Activated CD4-positive, alpha-beta T cell treated with anti-CD3 and anti-CD28 coated beads, Interleukin-2, amount 50 U/mL, for 48 hours (primary cell): ENCODE results near the gene CHST12.
"Not testable (repeated sequence)": the region's sequence is repeated elsewhere in the genome, so short reads cannot be mapped to it uniquely, and the experiment has no call there.

ENCODE experiments used
- DNase-seq, 2 experiments: peaks; one replicate each; pipeline ENCODE4 v3.0.0-alpha.2; 2020

CHST12 gene

GRCh38 chr7:2437537-2438148, 34.2 kb downstream of the CHST12 start:
- no peak for DNase-seq

- no peak for DNase-seq
Observed at GRCh38 chr7:2438186-2438585, 34.8 kb downstream of the CHST12 start.

- DNase-seq = no peak
Observed at GRCh38 chr7:2438775-2439174, 35.4 kb downstream of the CHST12 start.

- DNase-seq = no peak
Observed at GRCh38 chr7:2440608-2441245, 37.3 kb downstream of the CHST12 start.

- no peak for DNase-seq
Observed at GRCh38 chr7:2441430-2442058, 38.1 kb downstream of the CHST12 start.

GRCh38 chr7:2443491-2443890, 40.1 kb downstream of the CHST12 start:
- no peak for DNase-seq

GRCh38 chr7:2444476-2444875, 41.1 kb downstream of the CHST12 start:
- no peak for DNase-seq

DNA sequence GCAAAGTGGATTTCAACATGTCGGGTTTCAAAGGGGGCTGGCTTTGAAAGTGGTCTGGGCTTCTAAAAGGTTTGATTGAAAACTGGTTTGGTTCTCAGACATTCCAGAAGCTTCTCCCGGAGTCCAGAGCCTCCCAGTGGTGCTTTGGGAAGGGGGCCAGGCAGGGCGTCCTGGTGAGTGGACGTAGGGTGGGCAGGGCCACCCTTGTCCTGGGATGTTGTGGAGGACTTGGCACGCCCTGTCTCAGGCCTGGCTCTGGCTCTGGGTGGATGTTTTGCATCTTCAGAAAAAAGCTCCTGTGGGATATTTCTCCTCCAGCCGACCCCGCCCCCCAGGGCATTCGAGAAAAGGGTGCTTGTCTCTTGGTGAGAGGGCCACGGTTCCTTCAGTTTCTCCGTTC, 41.6 kb downstream of the CHST12 start:
- no peak for DNase-seq

DNA sequence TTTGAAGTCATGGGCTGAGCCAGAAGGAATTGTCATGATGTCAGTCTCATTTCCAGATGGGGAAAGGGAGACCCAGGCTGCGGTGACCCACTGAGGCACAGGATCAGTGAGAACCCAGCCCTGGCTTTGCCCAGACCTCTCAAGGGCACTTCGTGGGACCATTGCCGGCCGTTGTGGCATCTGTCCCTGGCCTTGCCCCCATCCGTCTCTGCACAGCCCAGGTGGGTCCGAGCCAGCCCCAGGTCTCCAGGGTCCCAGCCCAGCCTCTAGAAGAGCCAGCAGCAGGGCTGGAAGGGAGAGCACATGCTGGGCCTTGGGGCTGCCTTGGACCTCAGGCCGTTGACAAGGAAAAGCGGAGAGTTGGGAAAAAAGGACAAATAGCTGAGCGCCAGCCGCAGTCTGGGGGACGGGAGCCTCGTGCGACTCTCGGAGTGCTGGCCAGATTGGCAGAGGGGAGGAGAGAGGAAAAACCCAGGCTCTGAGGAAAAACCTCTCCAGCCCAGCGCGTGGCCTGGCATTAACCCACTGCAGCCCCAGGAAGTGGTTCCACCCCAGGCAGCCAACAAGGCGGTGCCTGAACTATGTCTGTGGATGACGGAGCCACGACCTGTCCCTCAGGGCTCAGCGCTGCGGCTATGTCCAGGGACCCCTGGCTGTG, 42.6 kb downstream of the CHST12 start:
- DNase-seq = no peak

- DNase-seq = no peak
Observed at GRCh38 chr7:2446676-2447075, 43.3 kb downstream of the CHST12 start.

- no peak for DNase-seq
Observed at GRCh38 chr7:2450198-2451107, 47.0 kb downstream of the CHST12 start.

DNA sequence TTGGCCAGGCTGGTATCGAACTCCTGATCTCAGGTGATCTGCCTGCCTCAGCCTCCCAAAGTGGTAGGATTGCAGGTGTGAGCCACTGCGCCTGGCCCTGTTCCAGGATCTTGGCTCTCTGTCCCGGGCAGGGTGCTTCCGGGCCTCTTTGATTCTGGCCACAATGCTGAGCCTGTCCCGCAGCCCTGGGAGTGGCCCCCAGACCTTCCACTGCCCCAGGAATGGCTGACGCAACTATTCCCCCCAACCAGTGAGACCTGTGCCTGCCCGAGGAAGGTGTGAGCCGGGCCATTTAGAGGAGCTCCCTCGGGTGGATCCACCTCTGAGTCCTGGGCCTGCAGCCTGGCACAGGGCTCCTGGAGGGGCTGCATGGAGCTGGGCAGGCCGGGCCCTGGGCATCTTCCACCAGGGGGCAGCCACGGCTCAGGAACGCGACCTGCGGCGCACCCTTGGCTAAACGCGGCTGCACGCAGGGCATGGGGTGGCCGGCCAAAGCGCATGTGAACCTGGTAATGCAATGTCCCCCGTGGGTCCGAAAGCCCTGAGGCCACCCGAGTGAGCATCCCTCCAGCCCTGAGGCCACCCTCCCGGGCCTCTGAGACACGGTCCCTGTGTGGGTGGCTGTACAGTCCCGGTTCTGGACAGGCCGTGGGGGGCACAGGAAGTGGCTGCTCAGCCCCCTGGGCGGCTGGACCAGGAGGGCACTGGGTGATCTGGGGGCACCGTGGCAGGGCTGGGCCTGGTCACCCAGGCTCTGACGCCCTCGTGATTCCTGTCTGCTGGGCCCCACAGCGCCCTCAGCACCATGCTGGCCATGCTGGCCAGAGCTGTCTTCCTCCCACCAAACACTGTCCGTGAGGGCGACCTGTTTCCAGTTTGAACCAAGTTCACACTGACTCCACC, 48.0 kb downstream of the CHST12 start:
- DNase-seq = peak; percentile 90 to 91

GRCh38 chr7:2452074-2452507, 48.7 kb downstream of the CHST12 start:
- DNase-seq = peak; percentile 17 to 24

DNA sequence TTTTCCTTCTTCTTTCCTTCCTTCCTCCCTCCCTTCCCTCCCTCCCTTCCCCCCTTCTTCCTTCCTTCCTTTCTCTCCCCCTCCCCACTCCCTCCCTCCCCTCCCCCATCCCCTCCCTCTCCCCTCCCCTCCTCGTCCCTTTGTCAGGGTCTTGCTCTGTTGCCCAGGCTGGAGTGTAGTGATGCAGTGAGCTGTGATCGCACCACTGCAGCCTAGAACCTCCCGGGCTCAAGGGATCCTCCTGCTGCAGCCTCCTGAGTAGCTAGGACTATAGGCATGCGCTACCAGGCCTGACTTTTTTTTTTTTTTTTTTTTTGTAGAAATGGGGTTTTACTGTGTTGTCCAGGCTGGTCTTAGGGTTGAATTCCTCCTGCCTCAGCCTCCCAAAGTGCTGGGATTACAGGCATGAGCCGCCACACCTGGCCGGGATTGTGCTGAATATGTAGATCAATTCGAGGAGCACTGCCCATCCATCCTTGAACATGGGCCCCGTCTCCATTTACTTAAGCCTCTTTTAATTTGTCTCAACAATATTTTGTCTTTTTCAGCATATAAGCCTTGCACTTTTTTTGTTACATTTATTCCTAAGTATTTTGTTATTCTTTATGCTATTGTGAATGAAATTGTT, 49.3 kb downstream of the CHST12 start:
- DNase-seq = no peak

DNA sequence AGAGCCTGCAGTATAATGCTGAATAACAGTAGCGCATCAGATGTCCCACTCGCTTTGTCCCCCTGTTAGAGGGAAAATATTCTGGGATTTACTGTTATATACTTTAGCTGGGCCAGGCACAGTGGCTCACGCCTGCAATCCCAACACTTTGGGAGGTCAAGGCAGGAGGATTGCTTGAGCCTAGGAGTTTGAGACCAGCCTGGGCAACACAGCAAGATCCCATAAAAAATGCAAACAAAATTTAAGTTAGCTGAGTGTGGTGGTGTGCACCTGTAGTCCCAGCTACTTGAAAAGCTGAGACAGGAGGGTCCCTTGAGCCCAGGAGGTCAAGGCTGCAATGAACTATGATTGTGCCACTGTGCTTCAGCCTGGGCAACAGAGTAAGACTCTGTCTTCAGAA, 50.4 kb downstream of the CHST12 start:
- DNase-seq = not testable (repeated sequence)

GRCh38 chr7:2459674-2460073, 56.3 kb downstream of the CHST12 start:
- no peak for DNase-seq

DNA sequence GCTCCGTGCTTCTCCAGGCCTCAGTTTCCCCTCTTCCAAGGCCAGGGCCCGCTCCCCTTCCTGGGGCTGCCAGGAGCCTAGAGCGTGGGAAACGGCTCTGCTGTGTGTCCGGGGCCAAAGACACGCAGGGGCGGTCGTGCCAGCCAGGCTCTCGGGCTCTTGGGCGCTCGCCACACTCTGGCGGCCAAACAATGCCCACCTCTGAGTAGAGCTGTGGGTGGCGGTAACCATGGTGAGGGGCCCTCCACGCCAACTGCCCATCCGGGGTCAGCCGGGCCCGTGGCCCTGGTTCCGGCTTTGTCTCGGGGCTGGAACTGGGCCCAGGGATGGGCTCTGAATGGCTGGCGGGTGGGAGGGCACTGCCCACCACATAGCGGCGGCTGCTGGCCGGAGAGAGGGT, 56.8 kb downstream of the CHST12 start:
- no peak for DNase-seq

GRCh38 chr7:2460641-2461040, 57.2 kb downstream of the CHST12 start:
- DNase-seq = no peak

DNA sequence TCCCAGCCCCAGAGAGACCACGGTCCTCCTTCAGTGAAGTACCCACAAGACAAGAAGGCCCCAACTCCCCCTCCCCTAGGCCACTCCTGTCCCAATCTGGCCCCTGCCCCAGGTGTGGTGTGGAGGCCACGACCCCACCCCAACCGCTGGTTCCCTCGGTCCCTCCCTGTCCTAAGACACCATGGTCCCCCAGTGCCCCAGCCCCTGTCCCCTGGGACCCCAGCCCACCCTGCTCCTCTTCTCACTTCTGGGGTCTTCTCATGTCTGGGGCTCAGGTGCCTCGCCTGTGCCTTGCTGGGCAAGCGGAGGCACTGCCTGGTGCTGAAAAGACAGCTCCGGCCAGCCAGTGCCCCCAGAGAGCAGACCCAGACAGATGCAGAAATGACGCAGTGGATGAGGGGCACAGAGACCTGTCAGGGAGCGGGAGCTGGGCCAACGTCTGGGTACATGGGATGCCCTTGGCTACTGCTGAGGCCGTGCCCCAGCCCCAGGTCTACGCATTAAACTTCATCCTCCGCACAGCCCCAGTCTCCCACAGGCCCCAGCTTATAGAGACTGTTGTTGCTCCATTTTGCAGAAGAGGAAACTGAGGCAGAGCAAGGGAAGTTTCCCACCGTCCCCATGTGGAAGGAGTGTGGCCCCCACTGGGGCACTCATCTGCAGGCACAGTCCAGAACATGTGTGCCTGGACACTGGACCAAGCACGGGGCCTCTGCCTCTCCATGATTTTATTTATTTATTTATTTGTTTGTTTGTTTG, 58.0 kb downstream of the CHST12 start:
- no peak for DNase-seq

DNA sequence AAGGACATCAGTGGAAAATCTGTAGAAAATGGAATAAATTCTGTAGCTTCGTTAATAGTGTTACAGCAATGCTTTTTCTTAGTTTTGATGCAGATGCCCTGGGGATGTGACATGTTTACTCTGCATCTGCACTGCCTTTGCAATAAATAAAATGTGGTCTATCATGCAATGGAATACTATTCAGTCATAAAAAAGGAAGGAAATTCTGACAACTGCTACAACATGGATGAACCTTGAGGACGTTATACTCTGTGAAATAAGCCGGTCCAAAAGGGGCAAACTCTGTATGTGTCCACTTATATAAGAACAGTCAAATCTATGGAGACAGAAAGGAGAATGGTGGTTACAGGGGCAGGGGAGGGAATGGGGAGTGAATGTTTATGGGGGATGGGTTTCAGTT, 59.3 kb downstream of the CHST12 start:
- DNase-seq = no peak
